T-helper 9 cell (primary cell): ENCODE measurements around the gene KAT14.
"Not testable (repeated sequence)": the region's sequence is repeated elsewhere in the genome, so short reads cannot be mapped to it uniquely, and the experiment has no call there.

Experiments used
- DNase-seq: peaks from one replicate; pipeline ENCODE4 v3.0.0-alpha.2; 2020

The KAT14 gene

DNA sequence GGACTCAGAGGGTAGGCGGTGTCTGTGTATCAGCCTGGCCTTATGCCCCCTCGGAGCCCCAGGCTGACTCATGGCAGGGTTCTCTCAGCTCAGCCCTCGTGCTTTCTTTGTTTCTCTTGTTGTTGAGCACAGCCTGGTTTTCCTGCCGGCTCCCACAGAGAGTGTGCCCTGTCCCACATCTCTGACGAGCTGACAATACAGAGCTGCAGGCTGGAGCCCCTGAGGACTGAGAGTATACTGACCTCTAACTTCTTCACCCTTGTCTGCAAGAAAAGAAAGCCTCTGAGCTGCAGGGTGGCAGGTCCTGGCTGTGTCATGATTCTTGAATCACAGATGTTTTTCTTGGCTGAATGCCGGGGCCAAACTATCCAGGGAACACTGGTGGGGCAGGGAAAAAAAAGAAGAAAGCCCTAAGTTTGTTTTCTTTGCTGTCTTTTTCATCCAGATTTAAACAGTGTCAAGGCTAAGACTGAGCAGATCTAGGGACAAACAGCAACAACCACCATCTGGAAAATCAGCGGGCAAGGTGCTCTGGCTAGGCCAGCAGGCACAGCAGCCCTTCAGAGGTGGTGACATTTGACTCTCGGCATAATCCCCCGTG, 87.4 kb downstream of the KAT14 start:
- DNase-seq = no peak

DNA sequence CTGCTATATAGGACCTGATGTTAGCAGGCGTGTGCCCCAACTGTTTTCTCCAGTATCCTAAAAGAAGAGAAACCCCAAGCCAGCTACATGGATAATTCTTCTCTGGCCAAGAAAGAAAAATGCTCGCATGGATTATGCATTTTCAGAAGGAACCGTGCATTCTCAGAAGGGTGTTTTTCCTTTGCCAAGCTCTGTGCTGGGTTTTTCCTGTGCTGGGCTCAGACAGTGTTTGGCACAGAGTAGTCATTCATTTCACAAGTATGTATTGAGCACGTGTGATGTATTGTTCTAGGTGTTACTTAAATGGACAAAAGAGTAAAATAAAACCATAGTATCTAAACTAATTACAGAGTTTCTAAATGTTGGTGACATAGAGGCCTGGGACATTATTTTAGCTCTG, 88.0 kb downstream of the KAT14 start:
- no peak for DNase-seq

DNA sequence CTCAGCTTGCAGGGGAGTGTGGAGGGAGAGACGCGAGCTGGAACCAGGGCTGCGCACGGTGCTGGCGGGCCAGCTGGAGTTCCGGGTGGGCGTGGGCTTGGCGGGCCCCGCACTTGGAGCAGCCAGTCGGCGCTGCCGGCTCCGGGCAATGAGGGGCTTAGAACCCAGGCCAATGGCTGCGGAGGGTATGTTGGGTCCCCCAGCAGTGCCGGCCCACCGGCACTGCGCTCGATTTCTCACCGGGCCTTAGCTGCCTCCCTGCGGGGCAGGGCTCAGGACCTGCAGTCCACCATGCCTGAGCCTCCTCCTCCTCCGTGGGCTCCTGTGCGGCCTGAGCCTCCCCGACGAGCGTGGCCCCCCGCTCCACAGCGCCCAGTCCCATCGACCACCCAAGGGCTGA, 89.1 kb downstream of the KAT14 start:
- not testable (repeated sequence) for DNase-seq

DNA sequence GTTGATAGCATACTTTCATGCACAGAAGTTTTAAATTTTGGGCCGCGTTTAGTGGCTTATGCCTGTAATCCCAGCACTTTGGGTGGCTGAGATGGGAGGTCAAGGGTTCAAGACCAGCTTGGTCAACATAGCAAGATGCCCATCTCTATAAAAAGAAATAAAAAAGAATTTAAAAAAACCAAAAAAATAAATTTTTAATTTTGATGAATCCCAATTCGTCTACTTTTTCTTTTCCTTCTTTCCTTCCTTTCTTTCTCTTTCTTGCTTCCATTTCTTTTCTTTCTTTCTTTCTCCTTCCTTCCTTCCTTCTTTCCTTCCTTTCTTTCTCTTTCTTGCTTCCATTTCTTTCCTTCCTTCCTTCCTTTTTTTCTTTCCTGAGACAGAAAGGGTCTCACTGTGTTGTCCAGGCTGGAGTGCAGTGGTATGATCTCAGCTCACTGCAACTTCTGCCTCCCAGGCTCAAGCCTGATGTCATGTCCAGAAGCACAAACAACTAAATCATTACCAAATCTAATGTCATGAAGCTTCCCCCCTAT, 95.8 kb downstream of the KAT14 start:
- no peak for DNase-seq
